Spleen (tissue), 11 donors: ENCODE results near the gene TES. TPM values are rescaled to one million over a fixed set of nuclear protein-coding genes. Genes with fewer than 3 reads are reported as not detected.

Experiments used
- DNase-seq: peaks from one replicate; pipeline ENCODE4 v3.0.0-alpha.2; 2020
- H3K27ac ChIP-seq, 8 donors: fragments of 200-600 bp; sonication (generic) in 7 of 8; 1 replicate in 4 of 8; 2 replicates in 4 of 8; pipeline versions ENCODE4 v1.5.0 to v1.8.0; 2016 to 2021; ENCODE audit warnings: inconsistent platforms in 4 of 8, mild to moderate bottlenecking in 4 of 8, moderate library complexity in 1 of 8
- H3K27me3 ChIP-seq, 7 donors: fragments of 200-600 bp; sonication (generic) in 6 of 7; replicated peaks in 1 of 7; 1 replicate in 4 of 7; 2 replicates in 3 of 7; pipeline versions ENCODE4 v1.5.0 to v1.8.0; 2016 to 2021; ENCODE audit warnings: inconsistent platforms in 3 of 7, mild to moderate bottlenecking in 1 of 7
- H3K36me3 ChIP-seq, 6 donors: fragments of 200-600 bp; sonication (generic) in 5 of 6; 1 replicate in 4 of 6; 2 replicates in 2 of 6; pipeline versions ENCODE4 v1.5.0 to v1.8.0; 2016 to 2021; ENCODE audit warnings: inconsistent platforms in 2 of 6
- H3K4me1 ChIP-seq, 6 donors: fragments of 200-600 bp; sonication (generic) in 5 of 6; 1 replicate in 3 of 6; 2 replicates in 3 of 6; pipeline versions ENCODE4 v1.5.0 to v1.8.0; 2016 to 2021; ENCODE audit warnings: inconsistent platforms in 3 of 6
- H3K4me3 ChIP-seq, 8 donors: fragments of 200-600 bp; sonication (generic) in 7 of 8; 1 replicate in 4 of 8; 2 replicates in 4 of 8; pipeline versions ENCODE4 v1.5.0 to v1.8.0; 2016 to 2021; ENCODE audit warnings: inconsistent platforms in 4 of 8, mild to moderate bottlenecking in 4 of 8, moderate library complexity in 2 of 8
- H3K9me3 ChIP-seq, 8 donors: fragments of 200-600 bp; sonication (generic) in 7 of 8; 1 replicate in 4 of 8; 2 replicates in 4 of 8; pipeline versions ENCODE4 v1.5.0 to v1.8.0; 2016 to 2021; ENCODE audit warnings: inconsistent platforms in 4 of 8
- POLR2A ChIP-seq, 3 donors: fragments of 450-650 bp; IDR thresholded peaks; one replicate each; pipeline ENCODE4 v1.5.1; 2017; ENCODE audit warnings: antibody characterized with exemption in 3 of 3, mild to moderate bottlenecking in 1 of 3
- POLR2AphosphoS5 ChIP-seq, 3 donors: sonication (generic); formaldehyde crosslinking; IDR thresholded peaks; one replicate each; pipeline ENCODE4 v1.5.1; 2017; ENCODE audit warnings: antibody characterized with exemption in 3 of 3
- WGBS, 5 donors: extraction: QIAGEN DNeasy Blood & Tissue Kit in 3 of 5; methylation state at CpG; one replicate each; pipeline versions ENCODE4 v1.1.5 to v1.1.7; 2013 to 2018; 5-methylcytosine and 5-hydroxymethylcytosine counted together
- intact Hi-C: fragments of 100-400 bp; cut with DNase I; formaldehyde crosslinking; loops from one replicate; pipeline ENCODE4 v1.15.0; 2023; ENCODE audit warnings: low total_unique reads
- polyA plus RNA-seq, 3 donors: library from polyadenylated mRNA; stranded (reverse); fragments of 200-250 nt; gene quantifications; one replicate each; pipeline ENCODE4 v1.2.1, GENCODE V29; 2013
- total RNA-seq, 7 donors: library from RNA; depleted of rRNA in 3 of 7; stranded (reverse); fragments of >200 nt in 3 of 7; fragmentation: NEBNext Ultra II Directional in 4 of 7; extraction: Animal tissue kit (Norgen Biotek cat#: 25700) in 4 of 7; gene quantifications; one replicate each; pipeline versions ENCODE4 v1.1.0 to v1.2.1, GENCODE V29; 2016 to 2021
- TF ChIP-seq, protein P1 (sequence below), 11 experiments: fragments of 200-600 bp in 7 of 11; fragments of 450-650 bp in 4 of 11; sonication (generic) in 4 of 11; IDR thresholded peaks in 8 of 11; conservative IDR thresholded peaks in 3 of 11; 1 replicate in 7 of 11; 2 replicates in 4 of 11; pipeline versions ENCODE4 v1.4.0 to v1.8.0; 2016 to 2021; ENCODE audit warnings: antibody characterized with exemption in 11 of 11, inconsistent platforms in 4 of 11, mild to moderate bottlenecking in 1 of 11
- donor health status: healthy with polysubstance abuse.
- donor health status: DM: no; HTN: no; CAD: no; lungs with moderate emphysema.
- donor health status: DM: no; HTN: no; CAD: no.
- donor health status: Bipolar disorder and iron deficiency.
- donor health status: healthy.
- donor health status: DM: no; HTN: no; CAD: no.
- donor health status: DM: yes; HTN: yes; CAD: no.

TES gene
- total and polyA plus RNA-seq, 10 donors, result 28.5 to 79.7 (median 62.2) TPM

DNA sequence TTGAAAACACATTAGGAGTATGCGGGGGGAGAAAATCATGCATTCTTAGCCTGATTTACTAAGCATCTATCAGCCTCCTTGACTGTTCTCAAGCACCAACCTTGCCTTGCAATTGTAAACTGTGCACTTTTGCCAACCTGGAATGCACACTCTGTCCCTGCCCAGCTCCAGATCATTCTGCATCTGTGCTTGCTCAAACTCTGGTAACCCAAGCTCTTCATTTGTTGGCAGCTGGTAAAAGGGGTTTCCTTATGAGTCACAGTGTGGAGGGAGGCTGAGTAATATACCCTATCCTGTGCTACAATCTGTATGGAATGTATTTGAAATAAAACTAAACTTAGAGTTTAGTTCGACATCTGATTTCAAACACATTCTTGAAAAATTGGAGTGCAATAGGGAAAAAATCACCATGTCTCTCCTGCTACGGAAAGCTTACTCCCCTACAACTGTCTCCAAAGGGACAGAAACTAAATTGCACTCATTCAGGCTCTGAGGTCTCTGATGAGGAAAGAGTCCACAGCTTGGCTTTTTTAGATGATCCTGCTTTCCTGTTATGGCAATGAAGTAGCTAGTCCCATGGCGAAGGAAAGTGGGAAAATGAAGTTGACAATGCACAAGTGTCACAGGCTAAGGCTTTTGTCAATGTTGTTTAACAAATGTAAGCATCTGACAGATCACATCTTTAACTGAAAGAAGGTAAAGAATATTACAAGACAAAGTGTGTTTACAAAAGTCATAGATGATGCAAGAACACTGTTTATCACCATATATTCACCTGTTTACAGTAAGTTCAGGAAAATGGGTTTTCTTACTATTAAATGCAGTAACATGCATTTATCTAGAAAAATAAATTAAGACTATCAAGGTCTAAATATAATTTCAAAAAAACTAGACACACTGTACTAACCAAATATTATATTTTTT lies 61.9 kb downstream of the TES start:
- no peaks in the 10 kb centered on the region for H3K27me3 ChIP-seq
- H3K4me1 ChIP-seq, result peaks cover 0 to 18% (median 2%) of the 10 kb centered on the region in 6 donors
- peak overlapping the region in 5 of 8 donors; percentile 10 to 45 (median 23) for H3K27ac ChIP-seq
- 69 to 77% (median 70%) methylated on average over 4 of the region's 4 CpGs for WGBS, 5 donors
- H3K9me3 ChIP-seq, result no peaks in the 10 kb centered on the region
- H3K36me3 ChIP-seq, result no peaks in the 10 kb centered on the region
- intact Hi-C loops, result no loop called here
- TF ChIP-seq, protein P1, sequence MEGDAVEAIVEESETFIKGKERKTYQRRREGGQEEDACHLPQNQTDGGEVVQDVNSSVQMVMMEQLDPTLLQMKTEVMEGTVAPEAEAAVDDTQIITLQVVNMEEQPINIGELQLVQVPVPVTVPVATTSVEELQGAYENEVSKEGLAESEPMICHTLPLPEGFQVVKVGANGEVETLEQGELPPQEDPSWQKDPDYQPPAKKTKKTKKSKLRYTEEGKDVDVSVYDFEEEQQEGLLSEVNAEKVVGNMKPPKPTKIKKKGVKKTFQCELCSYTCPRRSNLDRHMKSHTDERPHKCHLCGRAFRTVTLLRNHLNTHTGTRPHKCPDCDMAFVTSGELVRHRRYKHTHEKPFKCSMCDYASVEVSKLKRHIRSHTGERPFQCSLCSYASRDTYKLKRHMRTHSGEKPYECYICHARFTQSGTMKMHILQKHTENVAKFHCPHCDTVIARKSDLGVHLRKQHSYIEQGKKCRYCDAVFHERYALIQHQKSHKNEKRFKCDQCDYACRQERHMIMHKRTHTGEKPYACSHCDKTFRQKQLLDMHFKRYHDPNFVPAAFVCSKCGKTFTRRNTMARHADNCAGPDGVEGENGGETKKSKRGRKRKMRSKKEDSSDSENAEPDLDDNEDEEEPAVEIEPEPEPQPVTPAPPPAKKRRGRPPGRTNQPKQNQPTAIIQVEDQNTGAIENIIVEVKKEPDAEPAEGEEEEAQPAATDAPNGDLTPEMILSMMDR (IDR thresholded peaks at IDR 0.05 in 8 of 11, conservative IDR thresholded peaks at IDR 0.05 in 3 of 11), result no peak
- TF ChIP-seq POLR2AphosphoS5 (IDR thresholded peaks at IDR 0.05) (no peak), POLR2A (IDR thresholded peaks at IDR 0.05) (no peak)
- H3K4me3 ChIP-seq, result no peak overlapping the region
- no peak for DNase-seq

DNA sequence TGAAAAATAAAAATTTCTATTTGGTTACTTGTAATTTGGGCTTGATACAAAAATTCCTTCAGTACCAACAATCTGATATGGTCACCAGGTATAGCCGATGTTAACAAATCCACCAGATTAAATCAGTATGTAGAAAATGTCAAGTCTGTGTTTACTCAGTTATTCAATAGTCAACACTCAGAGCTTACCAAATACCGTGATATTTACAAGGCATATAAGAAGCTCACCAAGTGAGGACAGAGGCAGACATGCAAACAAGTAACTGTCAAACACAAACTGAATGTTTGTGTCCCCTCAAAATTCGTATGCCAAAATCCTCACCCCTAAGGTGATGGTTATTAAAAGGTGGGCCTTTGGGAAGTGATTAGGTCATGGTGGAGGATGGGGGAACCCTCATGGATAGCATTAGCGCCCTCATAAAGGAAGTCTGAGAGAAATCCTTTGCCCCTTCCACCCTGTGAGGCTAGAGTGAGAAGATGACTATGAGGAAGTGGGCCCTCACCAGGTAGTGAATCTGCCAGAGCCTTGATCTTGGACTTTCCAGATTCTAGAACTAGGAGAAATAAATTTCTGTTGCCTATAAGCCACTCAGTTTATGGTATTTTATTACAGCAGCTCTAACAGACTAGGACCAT lies 63.1 kb downstream of the TES start:
- DNase-seq, result no peak
- no peaks in the 10 kb centered on the region for H3K9me3 ChIP-seq
- intact Hi-C loops, result no loop called here
- H3K36me3 ChIP-seq, result no peaks in the 10 kb centered on the region
- TF ChIP-seq, protein P1 (IDR thresholded peaks at IDR 0.05 in 8 of 11, conservative IDR thresholded peaks at IDR 0.05 in 3 of 11), result no peak
- TF ChIP-seq POLR2A (IDR thresholded peaks at IDR 0.05) (no peak), POLR2AphosphoS5 (IDR thresholded peaks at IDR 0.05) (no peak)
- no peaks in the 10 kb centered on the region for H3K27me3 ChIP-seq
- 31 to 63% (median 35%) methylated on average over 4 of the region's 4 CpGs for WGBS, 5 donors
- H3K4me1 ChIP-seq, result peaks cover 0 to 18% (median 2%) of the 10 kb centered on the region in 6 donors
- no peak overlapping the region for H3K4me3 ChIP-seq
- no peak overlapping the region for H3K27ac ChIP-seq

DNA sequence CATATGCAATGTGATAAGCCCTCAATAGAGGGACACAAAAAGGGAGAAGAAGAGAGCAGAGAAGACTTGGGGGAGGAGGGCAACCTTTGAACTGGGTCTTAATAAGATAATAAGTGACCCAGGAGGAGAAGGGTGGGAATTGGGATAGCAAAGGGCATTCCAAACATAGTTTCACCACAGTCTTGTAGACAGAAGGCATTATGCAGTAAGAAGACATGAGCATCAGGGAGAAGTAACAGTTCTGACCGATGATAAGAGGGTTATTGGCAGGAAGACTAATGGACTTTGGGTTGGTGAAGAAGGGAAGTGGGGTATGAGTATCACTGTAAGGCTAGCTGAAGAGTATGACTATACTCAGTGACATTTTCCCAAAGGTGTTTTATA lies 63.6 kb downstream of the TES start:
- intact Hi-C loops, result no loop called here

More for the DNA sequence above, 63.6 kb downstream of the TES start:
- Histone ChIP-seq H3K9me3 (no peaks in the 10 kb centered on the region), H3K27me3 (no peaks in the 10 kb centered on the region), H3K36me3 (no peaks in the 10 kb centered on the region), H3K4me1 (peaks cover 0 to 18% (median 2%) of the 10 kb centered on the region in 6 donors), H3K27ac (no peak overlapping the region), H3K4me3 (no peak overlapping the region)
- no peak for TF ChIP-seq POLR2AphosphoS5 (IDR thresholded peaks at IDR 0.05)
- no peak for TF ChIP-seq POLR2A (IDR thresholded peaks at IDR 0.05)
- TF ChIP-seq, protein P1 (IDR thresholded peaks at IDR 0.05 in 8 of 11, conservative IDR thresholded peaks at IDR 0.05 in 3 of 11), result no peak
- no peak for DNase-seq
- WGBS, 5 donors, result 83 to 100% (median 86%) methylated on average over 1 of the region's 1 CpG
